Left colon (tissue), 2 donors: Measurements from ENCODE around the gene PRRT2. TPM values are rescaled to one million over a fixed set of nuclear protein-coding genes. Genes with fewer than 3 reads are reported as not detected.
"Not testable (repeated sequence)": the region's sequence is repeated elsewhere in the genome, so short reads cannot be mapped to it uniquely, and the experiment has no call there.

Source experiments
- ATAC-seq: fragments of 200-7000 bp; cut with Tn5 transposase; one replicate; pipeline ENCODE4 v1.9.1; 2020; ENCODE audit warnings: mild to moderate bottlenecking, moderate library complexity
- DNase-seq, 2 donors: peaks; one replicate each; pipeline ENCODE4 v3.0.0-alpha.2; 2020
- intact Hi-C, 2 donors: fragments of 100-400 bp; cut with DNase I in 1 of 2; cut with micrococcal nuclease in 1 of 2; formaldehyde crosslinking; loops; one replicate each; pipeline versions ENCODE4 v1.11.2 to v1.14.0; 2022; cut with DNase I, micrococcal nuclease
- long read RNA-seq: library from polyadenylated mRNA; unstranded; transcript quantifications from one replicate; pipeline ENCODE4 v2.0.0, GENCODE V29; 2021
- total RNA-seq, 2 donors: library from RNA; stranded (reverse); fragmentation: NEBNext Ultra II Directional; extraction: Animal tissue kit (Norgen Biotek cat#: 25700); gene quantifications; one replicate each; pipeline ENCODE4 v1.2.1, GENCODE V29; 2021
- donor health status: DM: no; HTN: no; CAD: no.
- donor health status: DM: yes; HTN: yes; CAD: no.

The PRRT2 gene
- total RNA-seq, result 1 to 10 TPM; 1.3 to 2.0 TPM
- long read RNA-seq, result 0 reads

DNA sequence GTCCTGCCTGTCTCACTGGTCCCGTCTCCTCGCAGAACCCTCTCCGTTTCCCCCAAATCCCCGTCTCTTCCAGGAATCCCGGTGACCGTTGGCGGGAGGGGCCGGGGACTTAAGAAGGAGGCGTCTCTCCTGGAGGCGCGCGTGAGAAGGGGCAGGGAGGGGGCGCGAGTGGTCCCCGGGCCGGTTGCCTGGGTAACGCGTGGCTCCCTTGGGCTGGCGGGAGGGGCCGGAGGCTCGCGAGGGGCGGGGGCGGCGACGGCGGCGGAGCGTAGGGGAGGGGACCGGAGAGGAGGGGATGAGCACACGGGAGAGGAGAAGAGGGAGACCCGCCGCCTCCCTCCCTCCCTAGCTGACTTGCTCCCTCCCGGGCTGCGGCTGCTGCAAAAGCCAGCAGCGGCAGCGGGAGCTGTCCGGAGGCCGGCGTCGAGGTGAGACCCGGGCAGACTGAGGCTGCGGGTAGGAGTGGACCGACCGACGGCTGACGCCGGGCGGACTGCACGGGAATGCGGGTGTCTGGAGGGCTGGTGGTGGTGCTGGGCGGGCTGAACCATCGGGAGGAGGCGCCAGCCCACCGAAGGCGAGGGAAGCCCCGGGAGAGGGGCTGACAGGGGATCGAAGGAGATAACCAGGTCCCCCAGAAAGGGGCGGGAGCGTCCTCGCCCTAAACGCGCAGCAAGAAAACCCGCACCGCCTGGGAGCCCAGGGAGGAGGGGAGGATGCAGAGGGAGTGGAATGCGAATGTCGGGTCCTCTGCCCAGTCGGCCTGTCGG, at the start of gene PRRT2:
TSS of gene PRRT2 (plus strand) at position 298 of the 770 bp plus-strand sequence. CDS start 862 bp downstream, outside the sequence.
- no peak for ATAC-seq
- peak; percentile 63 to 69 for DNase-seq
- intact Hi-C loops, result no loop called here

DNA sequence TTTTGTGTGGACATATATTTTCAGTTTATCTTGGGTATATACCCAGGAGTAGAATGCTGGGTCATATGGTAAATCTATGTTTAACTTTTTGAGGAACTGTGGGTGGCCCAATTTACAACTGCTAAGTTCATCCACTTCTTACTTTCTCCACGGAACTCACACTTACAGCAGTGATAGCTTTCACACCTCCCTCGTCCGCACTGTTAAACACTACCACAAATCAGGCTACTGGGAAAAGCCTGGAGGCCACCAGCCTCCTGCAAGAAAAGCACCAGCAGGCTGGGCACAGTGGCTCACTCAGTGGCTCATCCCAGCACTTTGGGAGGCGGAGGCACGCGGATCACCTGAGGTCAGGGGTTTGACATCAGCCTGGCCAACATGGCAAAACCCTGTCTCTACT, 48.7 kb upstream of the PRRT2 start:
- ATAC-seq, result no peak
- intact Hi-C loops, result no loop called here
- DNase-seq, result no peak

DNA sequence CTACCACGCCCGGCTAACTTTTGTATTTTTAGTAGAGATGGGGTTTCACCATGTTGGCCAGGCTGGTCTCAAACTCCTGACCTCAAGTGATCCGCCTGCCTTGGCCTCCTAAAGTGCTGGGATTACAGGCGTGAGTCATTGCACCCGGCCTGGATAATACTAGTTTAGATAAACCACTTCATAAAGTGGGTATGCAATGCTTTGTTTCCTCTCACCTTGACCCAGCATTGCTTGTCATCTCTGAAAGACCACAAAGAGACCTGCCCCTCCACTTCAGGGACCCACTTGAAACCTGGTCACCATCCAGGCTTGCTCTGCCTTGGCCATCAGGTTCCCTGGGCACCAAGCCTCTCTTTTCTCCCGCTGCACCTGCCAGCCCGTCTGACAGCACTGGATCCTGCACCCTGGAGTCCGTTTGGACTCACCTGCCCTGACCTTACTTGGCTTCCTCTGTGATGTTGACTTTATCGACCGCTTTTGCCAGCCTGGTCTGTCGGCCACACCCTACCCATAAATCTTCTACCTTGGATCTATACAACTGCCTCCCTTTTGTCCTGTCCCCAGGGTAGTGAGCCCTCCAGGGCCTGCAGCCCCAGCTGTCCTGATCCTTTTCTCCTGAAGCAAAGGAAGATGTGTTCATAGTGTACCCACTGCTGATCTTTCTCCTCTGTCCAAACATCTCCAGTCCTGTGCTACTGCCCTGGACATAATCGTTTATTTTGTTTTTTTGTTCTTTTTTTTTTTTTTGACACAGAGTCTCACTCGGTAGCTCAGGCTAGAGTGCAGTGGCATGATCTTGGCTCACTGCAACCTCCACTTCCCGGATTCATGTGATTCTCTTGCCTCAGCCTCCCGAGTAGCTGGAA, 46.6 kb upstream of the PRRT2 start:
- peak; percentile 86 for ATAC-seq
- peak; percentile 59 to 81 for DNase-seq
- intact Hi-C loops, result no loop called here

DNA sequence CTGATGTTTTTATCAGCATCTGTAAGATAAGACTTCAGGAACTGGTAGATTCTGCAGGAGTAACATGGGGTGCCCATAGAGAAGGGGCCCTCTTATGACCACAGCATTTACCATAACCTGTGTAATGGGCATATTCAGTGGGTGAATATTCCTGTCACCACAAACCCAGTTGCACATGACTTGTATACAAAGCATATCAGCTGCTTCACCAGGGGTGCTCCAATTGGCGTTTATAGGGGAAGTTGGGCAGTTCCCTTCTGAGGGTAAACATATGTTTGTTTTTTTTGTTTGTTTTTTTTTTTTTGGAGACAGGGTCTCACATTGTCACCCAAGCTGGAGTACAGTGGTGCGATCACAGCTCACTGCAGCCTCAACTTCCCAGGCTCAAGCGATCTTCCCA, 45.4 kb upstream of the PRRT2 start:
- intact Hi-C loops, result no loop called here
- DNase-seq (no peak), ATAC-seq (no peak)

DNA sequence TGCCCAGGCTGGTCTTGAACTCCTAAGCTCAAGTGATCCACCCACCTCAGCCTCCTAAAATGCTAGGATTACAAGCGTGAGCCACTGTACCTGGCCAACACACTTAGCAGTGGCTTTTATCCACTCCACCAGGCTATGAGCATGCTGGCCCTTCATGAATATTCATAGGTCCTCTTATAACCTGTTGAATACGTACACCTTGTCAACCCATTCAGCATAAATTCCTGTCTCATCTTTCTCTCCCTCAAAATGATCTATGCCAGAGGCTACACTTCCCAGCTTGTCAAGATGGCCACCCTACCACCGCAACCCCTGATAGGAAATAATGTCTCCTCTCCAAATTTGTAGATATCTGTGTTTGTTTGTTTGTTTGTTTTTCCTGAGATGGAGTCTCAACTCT, 44.9 kb upstream of the PRRT2 start:
- ATAC-seq, result no peak
- no peak for DNase-seq
- intact Hi-C loops, result no loop called here

DNA sequence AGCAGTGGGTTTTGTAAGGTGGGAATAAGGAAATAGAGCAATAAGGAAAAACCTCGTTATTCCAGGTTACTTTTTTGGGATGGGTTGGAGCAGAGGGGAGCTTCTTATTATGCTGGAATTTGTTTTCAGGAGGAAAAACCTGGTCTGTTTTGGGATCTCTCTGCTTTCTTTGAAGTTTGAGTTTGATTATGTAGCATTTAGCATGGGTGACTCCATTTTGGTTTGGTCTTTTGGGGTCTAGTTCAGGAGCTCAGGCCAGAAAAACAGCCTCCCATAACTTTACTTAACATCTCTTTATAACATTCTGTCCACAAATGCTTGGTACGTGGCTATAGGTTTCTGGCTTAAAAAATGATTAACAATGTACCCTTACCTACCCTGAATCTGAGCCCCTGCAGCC, 42.5 kb upstream of the PRRT2 start:
- ATAC-seq (no peak), DNase-seq (no peak)
- intact Hi-C loops, result no loop called here

DNA sequence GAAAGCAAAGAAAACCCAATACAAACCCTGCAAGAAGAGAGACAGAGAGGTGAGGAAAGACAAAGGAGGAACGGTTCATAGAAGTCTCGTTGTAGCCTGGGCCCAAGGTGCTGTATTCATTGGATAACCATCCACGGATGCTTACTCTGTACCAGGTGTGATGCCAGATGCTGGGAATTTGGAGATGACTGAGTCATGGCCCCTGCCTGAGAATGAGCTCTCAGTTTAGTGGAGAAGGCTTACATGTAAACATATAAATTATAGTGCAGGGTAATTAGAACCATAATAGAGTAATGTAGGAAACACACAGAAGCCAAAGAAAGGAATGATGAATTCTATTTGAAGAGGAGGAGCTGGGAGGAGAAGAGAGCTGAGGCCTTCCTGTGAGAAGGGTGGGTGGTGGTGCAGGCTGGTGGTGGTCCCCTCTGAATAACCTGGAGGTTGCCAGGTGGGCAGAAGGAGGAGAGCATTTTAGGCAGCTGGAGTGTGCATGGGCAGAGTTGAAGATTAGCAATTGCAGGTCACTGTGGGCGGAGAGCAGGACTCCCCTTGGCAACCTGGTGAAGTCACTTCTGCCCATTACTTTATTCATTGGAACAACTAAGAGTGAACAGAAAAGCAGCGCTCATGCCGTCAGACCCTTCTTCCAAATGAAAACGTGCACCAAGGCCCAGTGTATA, 41.6 kb upstream of the PRRT2 start:
- intact Hi-C loops, result no loop called here
- ATAC-seq (peak; percentile 59), DNase-seq (peak in 1 of 2 donors; percentile 45)

DNA sequence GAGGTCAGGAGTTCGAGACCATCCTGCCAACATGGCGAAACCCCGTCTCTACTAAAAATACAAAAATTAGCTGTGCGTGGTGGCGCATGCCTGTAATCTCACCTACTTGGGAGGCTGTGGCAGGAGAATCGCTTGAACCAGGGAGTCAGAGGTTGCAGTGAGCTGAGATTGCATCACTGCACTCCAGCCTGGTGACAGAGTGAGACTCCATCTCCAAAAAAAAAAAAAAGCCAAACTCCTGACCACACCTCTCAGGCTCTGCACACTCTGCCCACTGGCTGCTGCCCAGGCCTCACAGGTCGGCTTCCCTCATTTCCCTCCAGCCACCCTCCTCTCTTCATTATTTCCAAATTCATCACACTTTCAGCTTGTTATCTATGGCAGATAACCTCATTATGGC, 39.7 kb upstream of the PRRT2 start:
- ATAC-seq, intact Hi-C loops: not testable (repeated sequence)

DNA sequence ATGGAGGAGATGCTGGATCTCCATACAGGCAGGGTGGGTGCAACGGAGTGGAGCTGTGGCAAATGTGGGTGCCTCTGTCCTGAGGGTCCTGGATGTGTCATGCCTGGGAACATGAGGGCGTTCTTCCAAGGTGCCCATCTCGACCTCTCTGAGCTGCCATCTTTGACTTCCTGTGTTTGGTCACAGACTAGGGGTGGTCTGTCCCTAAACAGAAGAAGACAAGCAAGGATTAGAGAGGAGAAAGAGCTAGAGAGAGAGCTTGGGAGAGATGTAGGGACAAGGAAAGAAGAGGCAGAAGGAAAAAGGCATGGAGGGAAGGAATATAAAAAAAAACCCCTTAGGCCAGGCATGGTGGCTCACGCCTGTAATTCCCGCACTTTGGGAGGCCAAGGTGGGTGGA, 37.3 kb upstream of the PRRT2 start:
- ATAC-seq (no peak), DNase-seq (no peak)
- intact Hi-C loops, result no loop called here

More for the DNA sequence above, 39.7 kb upstream of the PRRT2 start:
- DNase-seq, result not testable (repeated sequence)

DNA sequence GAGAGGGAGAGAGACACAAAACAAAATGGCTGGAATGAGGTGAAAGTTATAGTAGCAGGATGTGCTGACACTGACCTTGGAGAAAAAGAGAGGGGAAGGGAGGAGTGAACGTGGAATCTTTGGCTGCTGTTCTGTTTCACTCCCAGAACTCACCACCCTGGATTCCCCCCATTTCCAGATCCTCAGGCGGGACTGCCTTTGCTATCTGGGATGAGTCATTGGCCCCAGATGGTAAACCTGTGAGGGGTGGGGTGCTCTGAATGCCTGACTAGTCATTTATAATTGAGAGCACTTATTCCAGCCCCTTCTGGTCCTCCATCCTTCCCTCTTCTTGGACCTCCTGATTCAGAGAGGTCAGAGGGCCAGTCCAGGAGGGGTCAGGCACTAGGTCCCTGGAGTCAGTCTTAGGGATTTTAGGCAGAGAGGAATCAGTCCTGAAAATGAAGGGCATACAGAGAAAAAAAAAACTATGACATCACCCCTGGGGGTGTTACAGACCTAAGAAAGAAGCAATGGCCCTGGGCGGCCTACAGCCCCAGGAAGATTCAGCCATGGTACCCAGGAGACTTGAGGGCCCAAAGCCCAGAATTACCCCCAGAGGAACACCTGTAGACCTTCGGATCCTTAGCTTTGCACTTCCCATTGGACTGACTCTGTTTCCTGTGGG, 36.1 kb upstream of the PRRT2 start:
- peak; percentile 43 for ATAC-seq
- no peak for DNase-seq
- intact Hi-C loops, result no loop called here

DNA sequence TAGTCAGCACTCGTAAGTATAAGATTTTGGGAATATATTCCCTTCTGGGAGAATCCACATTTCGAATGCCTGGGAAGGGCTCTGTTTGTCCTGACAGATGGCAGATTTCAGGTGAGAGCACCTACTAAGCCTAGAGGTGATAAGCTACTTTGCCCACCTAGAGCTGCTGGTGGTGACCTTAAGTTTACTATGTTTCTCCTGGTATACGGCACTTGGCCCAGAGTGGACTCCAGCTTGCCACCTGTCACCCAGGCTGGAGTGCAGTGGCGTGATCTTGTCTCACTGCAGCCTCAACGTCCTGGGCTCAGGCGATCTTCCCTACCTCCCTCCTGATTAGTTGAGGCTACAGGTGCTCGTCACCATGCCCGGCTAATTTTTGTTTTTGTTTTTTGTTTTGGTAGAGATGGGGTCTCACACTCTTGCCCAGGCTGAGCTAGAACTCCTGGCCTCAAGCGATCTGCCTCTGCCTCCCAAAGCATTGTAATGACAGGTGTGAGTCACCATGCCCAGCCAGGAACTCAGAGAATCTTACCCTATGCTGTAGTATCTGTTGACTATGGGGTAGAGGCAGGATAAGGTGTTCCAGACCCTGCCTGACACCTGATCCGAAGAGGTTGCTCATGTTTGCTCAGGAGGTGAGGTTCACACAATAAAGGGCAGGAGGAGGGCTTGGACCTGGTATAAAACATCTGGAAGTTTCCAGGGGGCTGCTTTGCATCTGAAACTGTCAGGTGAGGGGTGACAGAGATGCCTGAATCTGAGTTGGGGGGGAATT, 34.2 kb upstream of the PRRT2 start, which contains the start of gene ZG16:
TSS of gene ZG16 (plus strand) at position 681 of the 775 bp plus-strand sequence. CDS start 1,011 bp downstream, outside the sequence.
- ATAC-seq (peak; percentile 67), DNase-seq (no peak)
- intact Hi-C loops, result no loop called here

DNA sequence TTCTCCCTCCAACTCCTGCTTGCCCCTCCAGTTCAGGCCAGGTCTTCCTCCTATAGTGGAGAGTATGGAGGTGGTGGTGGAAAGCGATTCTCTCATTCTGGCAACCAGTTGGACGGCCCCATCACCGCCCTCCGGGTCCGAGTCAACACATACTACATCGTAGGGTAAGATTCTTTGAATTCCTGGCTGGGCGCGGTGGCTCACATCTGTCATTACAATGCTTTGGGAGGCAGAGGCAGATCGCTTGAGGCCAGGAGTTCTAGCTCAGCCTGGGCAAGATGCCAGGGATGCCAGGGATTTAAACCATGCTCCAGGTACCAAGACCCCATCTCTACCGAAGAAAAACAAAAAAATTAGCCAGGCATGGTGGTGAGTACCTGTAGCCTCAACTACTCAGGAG, 32.5 kb upstream of the PRRT2 start:
- DNase-seq (no peak), ATAC-seq (no peak)
- intact Hi-C loops, result no loop called here

DNA sequence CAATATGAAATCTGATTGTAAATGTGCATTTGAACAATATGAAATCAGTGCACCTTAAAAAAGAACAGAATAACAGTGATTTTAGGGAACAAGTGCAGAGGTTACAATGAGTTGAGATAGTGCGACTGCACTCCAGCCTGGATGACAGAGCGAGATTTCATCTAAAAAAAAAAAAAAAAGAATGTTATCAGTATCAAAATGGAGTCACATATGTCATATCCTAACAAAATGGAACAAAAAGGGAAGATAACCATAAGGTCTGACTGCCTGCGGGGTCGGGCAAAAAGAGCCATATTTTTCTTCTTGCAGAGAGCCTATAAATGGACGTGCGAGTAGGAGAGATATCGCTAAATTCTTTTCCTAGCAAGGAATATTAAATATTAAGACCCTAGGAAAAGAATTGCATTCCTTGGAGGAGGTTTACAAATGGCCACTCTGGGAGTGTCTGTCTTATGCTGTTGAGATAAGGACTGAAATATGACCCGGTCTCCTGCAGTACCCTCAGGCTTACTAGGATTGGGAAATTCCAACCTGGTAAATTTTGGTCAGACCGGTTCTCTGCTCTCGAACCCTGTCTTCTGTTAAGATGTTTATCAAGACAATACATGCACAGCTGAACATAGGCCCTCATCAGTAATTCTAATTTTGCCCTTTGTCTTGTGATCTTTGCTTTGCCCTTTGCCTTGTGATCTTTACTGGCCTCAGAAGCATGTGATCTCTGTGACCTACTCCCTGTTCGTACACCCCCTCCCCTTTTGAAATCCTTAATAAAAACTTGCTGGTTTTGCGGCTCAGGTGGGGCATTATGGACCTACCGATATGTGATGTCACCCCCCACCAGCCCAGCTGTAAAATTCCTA, 28.7 kb upstream of the PRRT2 start:
- peak; percentile 14 for ATAC-seq
- DNase-seq, intact Hi-C loops: not testable (repeated sequence)

DNA sequence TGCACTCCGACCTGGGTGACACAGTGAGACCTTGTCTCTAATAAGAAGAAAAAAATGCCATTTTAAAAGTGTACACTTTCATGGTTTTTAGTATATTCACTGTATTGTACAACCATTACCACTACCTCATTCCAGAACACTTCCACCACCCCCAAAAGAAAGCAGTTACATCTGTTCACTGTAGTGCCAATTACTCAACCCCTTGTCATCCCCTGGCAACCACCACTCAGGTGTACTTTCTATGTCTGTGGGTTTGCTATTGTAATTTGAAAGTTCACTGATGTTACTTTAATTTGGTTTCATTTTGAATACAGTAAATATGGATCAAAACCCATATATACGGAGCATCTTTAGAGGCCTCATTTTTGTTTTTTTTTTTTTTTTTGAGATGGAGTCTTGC, 27.8 kb upstream of the PRRT2 start:
- intact Hi-C loops, result no loop called here
- peak; percentile 25 for ATAC-seq

DNA sequence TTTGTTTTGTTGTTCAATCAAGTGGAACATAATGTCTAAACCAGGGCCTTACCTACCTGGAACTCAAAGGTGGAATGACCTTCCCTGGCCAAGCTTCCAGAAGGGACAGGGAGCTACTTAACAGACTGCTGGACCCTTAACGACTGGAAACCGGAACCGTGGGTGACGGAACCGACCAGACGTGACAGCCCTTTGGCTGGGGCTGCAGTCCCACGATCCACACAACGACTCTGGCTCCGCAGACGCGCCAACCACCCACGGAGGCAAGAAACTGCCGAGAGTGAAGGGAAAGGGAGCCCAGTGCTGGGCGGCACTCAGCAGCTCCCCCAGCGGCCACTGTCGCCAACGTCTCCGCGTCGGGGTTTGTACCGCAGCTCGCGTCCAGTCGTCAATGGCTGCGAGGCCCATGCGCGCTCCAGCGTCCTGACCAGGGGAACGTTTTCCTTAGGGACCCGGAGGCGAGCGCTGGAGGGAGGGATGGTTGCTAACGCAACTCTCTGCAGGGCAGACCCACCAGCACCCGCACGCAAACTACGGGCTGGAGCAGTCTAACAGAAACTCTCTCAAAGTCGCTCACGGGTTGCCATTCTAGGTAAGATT, 27.0 kb upstream of the PRRT2 start:
- intact Hi-C loops, result no loop called here
- ATAC-seq, result peak; percentile 4

More for the DNA sequence above, 27.8 kb upstream of the PRRT2 start:
- DNase-seq, result no peak

DNA sequence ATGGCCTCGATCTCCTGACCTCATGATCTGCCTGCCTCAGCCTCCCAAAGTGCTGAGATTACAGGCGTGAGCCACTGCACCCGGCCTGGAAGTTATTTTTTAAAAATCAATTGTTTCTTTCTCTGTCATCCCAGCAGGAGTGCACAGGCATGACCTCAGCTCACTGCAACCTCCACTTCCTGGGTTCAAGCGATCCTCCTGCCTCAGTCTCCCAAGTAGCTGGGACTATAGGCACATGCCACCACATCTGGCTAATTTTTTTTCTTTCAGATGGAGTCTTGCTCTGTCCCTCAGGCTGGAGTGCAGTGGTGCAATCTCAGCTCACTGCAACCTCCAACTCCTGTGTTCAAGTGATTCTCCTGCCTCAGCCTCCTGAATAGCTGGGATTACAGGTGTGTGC, 24.8 kb upstream of the PRRT2 start:
- DNase-seq, ATAC-seq, intact Hi-C loops: not testable (repeated sequence)

More for the DNA sequence above, 27.0 kb upstream of the PRRT2 start:
- peak; percentile 38 to 67 for DNase-seq

DNA sequence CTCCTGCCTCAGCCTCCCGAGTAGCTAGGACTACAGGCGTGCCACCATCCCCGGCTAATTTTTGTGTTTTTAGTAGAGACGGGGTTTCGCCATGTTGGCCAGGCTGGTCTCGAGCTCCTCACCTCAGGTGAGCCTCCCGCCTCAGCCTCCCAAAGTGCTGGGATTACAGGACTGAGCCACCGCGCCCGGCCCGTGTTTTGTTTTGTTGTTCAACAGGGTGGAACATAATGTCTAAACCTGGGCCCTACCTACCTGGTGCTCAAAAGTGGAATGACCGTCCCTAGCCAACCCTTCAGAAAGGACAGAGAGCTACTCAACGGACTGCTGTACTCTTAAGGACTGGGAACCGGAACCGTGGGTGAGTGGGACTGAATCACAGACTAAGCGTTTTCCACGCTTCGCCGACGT, 22.2 kb upstream of the PRRT2 start:
- DNase-seq, result no peak
- ATAC-seq, result peak; percentile 1
- intact Hi-C loops, result no loop called here
